ENCODE measurements around the gene IGIP. TPM values are rescaled to one million over a fixed set of nuclear protein-coding genes. Genes with fewer than 3 reads are reported as not detected.
"Not testable (repeated sequence)": the region's sequence is repeated elsewhere in the genome, so short reads cannot be mapped to it uniquely, and the experiment has no call there.

The IGIP gene
- total RNA-seq, 1 experiment from 2014 or later, result 0.48 TPM

- H3K36me3 ChIP-seq (replicated peaks; ENCODE audit: control insufficient read depth, insufficient read depth, low read length); DNase-seq; H3K27me3 ChIP-seq (ENCODE audit: control insufficient read depth, insufficient read depth, low read length); H3K4me3 ChIP-seq (ENCODE audit: insufficient read depth, low read depth, low read length): not testable (repeated sequence)
Observed at GRCh38 chr5:140154710-140155381, 29.1 kb downstream of the IGIP start.

DNA sequence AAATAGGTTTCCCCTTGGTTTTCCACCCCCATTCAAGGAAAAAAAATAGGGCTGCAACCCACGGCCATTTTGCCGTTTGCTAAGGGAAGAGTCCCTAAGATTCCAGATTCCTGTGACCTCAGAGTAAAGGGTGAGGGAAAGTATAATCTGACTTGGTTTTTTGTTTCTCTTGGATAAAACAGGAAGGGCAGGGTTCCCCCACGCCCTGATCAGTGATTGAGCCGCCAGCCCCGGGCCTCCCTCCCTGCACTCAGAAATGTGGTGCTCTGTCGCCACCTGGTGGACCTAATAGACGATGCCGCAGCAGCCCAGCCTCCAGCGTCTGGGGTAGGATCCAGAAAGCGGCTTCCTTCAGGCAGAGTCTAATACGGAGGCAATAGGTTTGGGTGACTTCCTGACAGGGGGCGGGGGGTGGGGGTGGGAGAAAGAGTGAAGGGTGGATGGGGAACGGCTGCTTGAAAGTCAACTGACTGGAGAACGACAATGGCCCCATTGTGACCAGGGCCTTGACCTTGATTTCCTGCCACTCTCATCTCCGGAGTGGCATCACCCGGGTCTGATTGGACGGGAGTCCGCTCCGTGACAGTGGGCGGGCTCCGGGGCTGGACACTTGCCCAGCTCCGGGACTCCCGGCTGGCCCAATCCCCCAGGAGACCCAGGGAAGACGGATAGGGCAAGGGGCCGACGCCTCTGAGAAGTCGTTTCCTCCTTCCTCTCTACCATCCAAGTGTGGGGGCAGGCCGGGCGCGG is 31.5 kb downstream of the IGIP start:
- Histone ChIP-seq H3K27me3 (ENCODE audit: control insufficient read depth, insufficient read depth, low read length) (peaks cover 4% of the 10 kb centered on the region; the same call in 1 of the 2 replicates), H3K36me3 (replicated peaks; ENCODE audit: control insufficient read depth, insufficient read depth, low read length) (no peaks in the 10 kb centered on the region), H3K4me3 (ENCODE audit: insufficient read depth, low read depth, low read length) (peak overlapping the region; percentile 28)
- DNase-seq, result peak; percentile 94

DNA sequence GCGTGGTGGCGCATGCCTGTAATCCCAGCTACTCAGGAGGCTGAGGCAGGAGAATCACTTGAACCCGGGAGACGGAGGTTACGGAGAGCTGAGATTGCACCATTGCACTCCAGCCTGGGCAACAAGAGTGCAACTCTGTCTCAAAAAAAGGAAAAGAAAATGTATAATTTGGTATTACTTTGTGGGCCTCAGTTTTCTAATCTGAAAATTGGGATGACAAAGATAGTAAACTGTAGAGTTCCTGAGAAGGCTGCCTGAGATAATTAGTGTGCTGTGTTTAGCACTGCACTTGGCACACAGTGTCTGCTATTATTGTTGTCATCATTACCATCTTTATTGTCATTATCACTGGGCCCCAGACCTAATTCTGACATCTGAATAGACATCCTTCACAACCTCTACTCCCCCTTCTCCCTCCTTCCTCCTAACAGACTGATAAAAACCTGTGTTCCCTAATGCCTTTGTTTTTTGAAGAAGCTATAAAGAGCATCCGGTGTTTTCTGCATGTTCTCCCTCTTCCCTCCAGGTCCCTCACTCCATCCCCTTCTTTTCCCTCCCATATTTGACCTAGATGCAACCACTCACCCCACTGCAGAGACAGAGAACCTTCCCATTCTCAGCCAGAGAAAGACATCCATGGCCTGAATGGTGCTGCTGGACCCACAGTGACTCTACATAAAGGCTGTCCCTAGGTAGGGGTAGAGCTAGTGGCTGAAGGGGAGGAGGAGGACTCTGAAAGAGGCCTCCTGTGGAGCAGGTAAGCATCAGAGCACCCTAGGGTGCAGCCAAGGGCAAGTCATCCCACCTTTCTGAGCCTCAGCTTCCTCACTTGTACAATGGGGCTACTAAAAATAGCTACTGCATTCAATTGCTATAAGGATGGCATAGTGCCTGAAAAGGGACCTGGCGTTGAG is 33.5 kb downstream of the IGIP start:
- no peaks in the 10 kb centered on the region for H3K36me3 ChIP-seq (replicated peaks; ENCODE audit: control insufficient read depth, insufficient read depth, low read length)
- H3K27me3 ChIP-seq (ENCODE audit: control insufficient read depth, insufficient read depth, low read length), result no peaks in the 10 kb centered on the region; the same call in 1 of the 2 replicates
- no peak for DNase-seq
- no peak overlapping the region for H3K4me3 ChIP-seq (ENCODE audit: insufficient read depth, low read depth, low read length)

- H3K4me3 ChIP-seq (ENCODE audit: insufficient read depth, low read depth, low read length), result no peak overlapping the region
- H3K27me3 ChIP-seq (ENCODE audit: control insufficient read depth, insufficient read depth, low read length), result no peaks in the 10 kb centered on the region
- no peaks in the 10 kb centered on the region for H3K36me3 ChIP-seq (replicated peaks; ENCODE audit: control insufficient read depth, insufficient read depth, low read length)
- no peak for DNase-seq
Observed at GRCh38 chr5:140162275-140162674, 36.5 kb downstream of the IGIP start.

GRCh38 chr5:140162781-140163180 is 37.0 kb downstream of the IGIP start:
- Histone ChIP-seq H3K4me3 (ENCODE audit: insufficient read depth, low read depth, low read length) (no peak overlapping the region), H3K36me3 (replicated peaks; ENCODE audit: control insufficient read depth, insufficient read depth, low read length) (no peaks in the 10 kb centered on the region), H3K27me3 (ENCODE audit: control insufficient read depth, insufficient read depth, low read length) (no peaks in the 10 kb centered on the region)
- DNase-seq, result no peak

GRCh38 chr5:140165101-140165922 is 39.6 kb downstream of the IGIP start:
- no peak overlapping the region for H3K4me3 ChIP-seq (ENCODE audit: insufficient read depth, low read depth, low read length)
- H3K27me3 ChIP-seq (ENCODE audit: control insufficient read depth, insufficient read depth, low read length), result no peaks in the 10 kb centered on the region
- H3K36me3 ChIP-seq (replicated peaks; ENCODE audit: control insufficient read depth, insufficient read depth, low read length), result no peaks in the 10 kb centered on the region
- no peak for DNase-seq

GRCh38 chr5:140165923-140166270 is 40.2 kb downstream of the IGIP start:
- no peak for DNase-seq
- no peak overlapping the region for H3K4me3 ChIP-seq (ENCODE audit: insufficient read depth, low read depth, low read length)
- no peaks in the 10 kb centered on the region for H3K27me3 ChIP-seq (ENCODE audit: control insufficient read depth, insufficient read depth, low read length)
- H3K36me3 ChIP-seq (replicated peaks; ENCODE audit: control insufficient read depth, insufficient read depth, low read length), result no peaks in the 10 kb centered on the region

DNA sequence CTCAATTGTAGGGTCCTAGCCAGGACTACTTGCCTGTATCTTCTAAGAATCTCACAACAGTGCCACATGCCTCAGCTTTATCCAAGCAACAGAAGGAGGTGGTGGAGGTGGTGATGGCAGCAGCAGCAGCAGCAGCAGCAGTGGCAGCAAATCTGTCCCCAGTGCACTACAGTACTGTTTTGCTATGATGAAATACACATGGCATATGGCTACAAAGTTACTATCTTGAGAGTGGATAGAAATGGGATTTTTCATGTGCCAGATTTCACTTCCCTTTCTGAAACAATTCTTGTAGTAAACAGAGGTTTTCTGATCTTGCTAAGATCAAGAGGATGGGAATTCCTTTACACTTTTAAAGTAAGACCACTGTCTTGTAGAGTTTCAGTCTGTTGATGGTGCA is 41.2 kb downstream of the IGIP start:
- Histone ChIP-seq H3K36me3 (replicated peaks; ENCODE audit: control insufficient read depth, insufficient read depth, low read length) (no peaks in the 10 kb centered on the region), H3K4me3 (ENCODE audit: insufficient read depth, low read depth, low read length) (no peak overlapping the region), H3K27me3 (ENCODE audit: control insufficient read depth, insufficient read depth, low read length) (no peaks in the 10 kb centered on the region)
- DNase-seq, result no peak

- Histone ChIP-seq H3K36me3 (replicated peaks; ENCODE audit: control insufficient read depth, insufficient read depth, low read length) (no peaks in the 10 kb centered on the region), H3K4me3 (ENCODE audit: insufficient read depth, low read depth, low read length) (no peak overlapping the region), H3K27me3 (ENCODE audit: control insufficient read depth, insufficient read depth, low read length) (peaks cover 2% of the 10 kb centered on the region)
- DNase-seq, result no peak
Observed at GRCh38 chr5:140168371-140168770, 42.6 kb downstream of the IGIP start.

GRCh38 chr5:140169410-140169809 is 43.7 kb downstream of the IGIP start:
- no peak for DNase-seq
- peaks cover 2% of the 10 kb centered on the region for H3K27me3 ChIP-seq (ENCODE audit: control insufficient read depth, insufficient read depth, low read length)
- H3K4me3 ChIP-seq (ENCODE audit: insufficient read depth, low read depth, low read length), result no peak overlapping the region

GRCh38 chr5:140172483-140172882 is 46.7 kb downstream of the IGIP start:
- H3K36me3 ChIP-seq (replicated peaks; ENCODE audit: control insufficient read depth, insufficient read depth, low read length), result no peaks in the 10 kb centered on the region
- H3K27me3 ChIP-seq (ENCODE audit: control insufficient read depth, insufficient read depth, low read length), result peaks cover 2% of the 10 kb centered on the region
- no peak overlapping the region for H3K4me3 ChIP-seq (ENCODE audit: insufficient read depth, low read depth, low read length)
- DNase-seq, result no peak

More at GRCh38 chr5:140169410-140169809, 43.7 kb downstream of the IGIP start:
- no peaks in the 10 kb centered on the region for H3K36me3 ChIP-seq (replicated peaks; ENCODE audit: control insufficient read depth, insufficient read depth, low read length)

DNA sequence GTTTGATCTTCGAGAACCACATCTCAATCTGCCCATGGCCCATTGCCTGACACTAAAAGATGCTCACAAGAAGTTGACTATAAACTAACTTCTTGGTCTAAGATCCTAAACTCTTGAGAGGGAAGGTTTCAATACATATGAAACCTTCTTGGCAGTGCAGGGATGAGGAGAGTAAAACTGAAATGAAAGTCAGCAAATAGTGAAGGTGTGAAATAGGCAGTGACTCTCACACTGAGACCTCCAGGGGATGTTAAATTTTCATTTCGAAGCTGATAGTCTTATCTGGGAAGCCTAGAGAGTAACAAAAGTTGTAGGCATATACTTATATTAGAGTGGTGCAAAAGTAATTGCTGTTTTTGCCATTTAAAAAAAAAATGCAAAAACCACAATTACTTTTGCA is 48.3 kb downstream of the IGIP start:
- DNase-seq, result no peak
- peaks cover 2% of the 10 kb centered on the region for H3K27me3 ChIP-seq (ENCODE audit: control insufficient read depth, insufficient read depth, low read length)
- no peak overlapping the region for H3K4me3 ChIP-seq (ENCODE audit: insufficient read depth, low read depth, low read length)
- no peaks in the 10 kb centered on the region for H3K36me3 ChIP-seq (replicated peaks; ENCODE audit: control insufficient read depth, insufficient read depth, low read length)

GRCh38 chr5:140174465-140175366 is 49.0 kb downstream of the IGIP start, which contains the start of gene CYSTM1:
Gene CYSTM1 (plus strand): TSS chr5:140175188. CDS start chr5:140194466, 19,278 bp downstream.
- Histone ChIP-seq H3K36me3 (replicated peaks; ENCODE audit: control insufficient read depth, insufficient read depth, low read length) (no peaks in the 10 kb centered on the region), H3K27me3 (ENCODE audit: control insufficient read depth, insufficient read depth, low read length) (peaks cover 2% of the 10 kb centered on the region), H3K4me3 (ENCODE audit: insufficient read depth, low read depth, low read length) (peak within 1 kb of the TSS; percentile 92)
- DNase-seq, result peak; percentile 97

Data from H7 (cell line).